ENCODE data around the gene BRINP3.

- TF ChIP-seq EZH2 (IDR thresholded peaks at IDR 0.05; ENCODE audit: low read depth, unreplicated experiment) (no peak), POLR2AphosphoS5 (IDR thresholded peaks at IDR 0.05; ENCODE audit: low read depth) (no peak), ZNF462 (CRISPR knock-in tag; IDR thresholded peaks at IDR 0.05) (0 out of 2 replicates have a peak, but pooled peaks have one; percentile 59), EZH2phosphoT487 (IDR thresholded peaks at IDR 0.05; ENCODE audit: unreplicated experiment) (no peak), JUNB (IDR thresholded peaks at IDR 0.05; ENCODE audit: unreplicated experiment) (no peak), STAT1 (IDR thresholded peaks at IDR 0.05; ENCODE audit: unreplicated experiment) (no peak), ZNF114 (CRISPR knock-in tag; IDR thresholded peaks at IDR 0.05) (no peak)
- TF ChIP-seq, protein P1, sequence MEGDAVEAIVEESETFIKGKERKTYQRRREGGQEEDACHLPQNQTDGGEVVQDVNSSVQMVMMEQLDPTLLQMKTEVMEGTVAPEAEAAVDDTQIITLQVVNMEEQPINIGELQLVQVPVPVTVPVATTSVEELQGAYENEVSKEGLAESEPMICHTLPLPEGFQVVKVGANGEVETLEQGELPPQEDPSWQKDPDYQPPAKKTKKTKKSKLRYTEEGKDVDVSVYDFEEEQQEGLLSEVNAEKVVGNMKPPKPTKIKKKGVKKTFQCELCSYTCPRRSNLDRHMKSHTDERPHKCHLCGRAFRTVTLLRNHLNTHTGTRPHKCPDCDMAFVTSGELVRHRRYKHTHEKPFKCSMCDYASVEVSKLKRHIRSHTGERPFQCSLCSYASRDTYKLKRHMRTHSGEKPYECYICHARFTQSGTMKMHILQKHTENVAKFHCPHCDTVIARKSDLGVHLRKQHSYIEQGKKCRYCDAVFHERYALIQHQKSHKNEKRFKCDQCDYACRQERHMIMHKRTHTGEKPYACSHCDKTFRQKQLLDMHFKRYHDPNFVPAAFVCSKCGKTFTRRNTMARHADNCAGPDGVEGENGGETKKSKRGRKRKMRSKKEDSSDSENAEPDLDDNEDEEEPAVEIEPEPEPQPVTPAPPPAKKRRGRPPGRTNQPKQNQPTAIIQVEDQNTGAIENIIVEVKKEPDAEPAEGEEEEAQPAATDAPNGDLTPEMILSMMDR (conservative IDR thresholded peaks at IDR 0.05; ENCODE audit: low read depth in 2 of 2), result peak in 1 of 2 experiments; percentile 19; a peak in 2 of 4 replicates
- TF ChIP-seq, protein P2, sequence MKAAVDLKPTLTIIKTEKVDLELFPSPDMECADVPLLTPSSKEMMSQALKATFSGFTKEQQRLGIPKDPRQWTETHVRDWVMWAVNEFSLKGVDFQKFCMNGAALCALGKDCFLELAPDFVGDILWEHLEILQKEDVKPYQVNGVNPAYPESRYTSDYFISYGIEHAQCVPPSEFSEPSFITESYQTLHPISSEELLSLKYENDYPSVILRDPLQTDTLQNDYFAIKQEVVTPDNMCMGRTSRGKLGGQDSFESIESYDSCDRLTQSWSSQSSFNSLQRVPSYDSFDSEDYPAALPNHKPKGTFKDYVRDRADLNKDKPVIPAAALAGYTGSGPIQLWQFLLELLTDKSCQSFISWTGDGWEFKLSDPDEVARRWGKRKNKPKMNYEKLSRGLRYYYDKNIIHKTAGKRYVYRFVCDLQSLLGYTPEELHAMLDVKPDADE (IDR thresholded peaks at IDR 0.05), result no peak
Measured at GRCh38 chr1:190478149-190479049, 735 bp upstream of the BRINP3 start.
